ENCODE measurements around the gene CLASP1. TPM values are rescaled to one million over a fixed set of nuclear protein-coding genes. Genes with fewer than 3 reads are reported as not detected.

CLASP1 gene
- polyA plus RNA-seq, 1 donor (not counting 4 experiments of a cell fraction or from before 2014, with no cell fraction given), result 16.7 TPM

GRCh38 chr2:121289271-121289670 lies 360.0 kb downstream of the CLASP1 start:
- no peak overlapping the region for H2AFZ ChIP-seq (ENCODE audit: control insufficient read depth, low read length)
- H3K4me2 ChIP-seq (ENCODE audit: control insufficient read depth, extremely low read depth, insufficient read depth, low read depth, low read length), result no peak overlapping the region
- no peak for TF ChIP-seq EZH2 (IDR thresholded peaks at IDR 0.05; ENCODE audit: low read length)
- TF ChIP-seq CTCF (optimal IDR thresholded peaks at IDR 0.05 in 1 of 3, IDR thresholded peaks at IDR 0.05 in 1 of 3, conservative IDR thresholded peaks at IDR 0.05 in 1 of 3; ENCODE audit: extremely low read depth in 1 of 3, insufficient read depth in 2 of 3, low read length in 3 of 3), result no peak
- no peaks in the 10 kb centered on the region for H3K27me3 ChIP-seq (ENCODE audit: control insufficient read depth, extremely low read depth, insufficient read depth, low read length)
- H3K9me3 ChIP-seq (ENCODE audit: control insufficient read depth, low read depth, low read length), result no peaks in the 10 kb centered on the region
- H3K4me1 ChIP-seq (ENCODE audit: control insufficient read depth, extremely low read depth, insufficient read depth, low read length), result peaks cover 7% of the 10 kb centered on the region
- no peaks in the 10 kb centered on the region for H4K20me1 ChIP-seq (ENCODE audit: control insufficient read depth, extremely low read depth, insufficient read depth, low read length)
- H3K36me3 ChIP-seq (ENCODE audit: control insufficient read depth in 2 of 2, extremely low read depth in 1 of 2, insufficient read depth in 2 of 2, low read length in 2 of 2), result no peaks in the 10 kb centered on the region
- H3K9ac ChIP-seq (ENCODE audit: control insufficient read depth, extremely low read depth, insufficient read depth, low read length), result no peak overlapping the region
- no peaks in the 10 kb centered on the region for H3K9me1 ChIP-seq (ENCODE audit: control insufficient read depth, extremely low read depth, insufficient read depth, low read length)
- H3K4me3 ChIP-seq (ENCODE audit: control insufficient read depth in 2 of 3, extremely low read depth in 1 of 3, insufficient read depth in 2 of 3, low read depth in 1 of 3, low read length in 3 of 3), result no peak overlapping the region
- H3K79me2 ChIP-seq (ENCODE audit: control insufficient read depth, insufficient read depth, low read length), result peaks cover 7% of the 10 kb centered on the region
- dilution Hi-C loops (cut with MboI; ENCODE audit: extremely low pct_ligation_motif_present, low sequenced_read_pairs), result no loop called here
- no peak for DNase-seq (ENCODE audit: low read depth, low spot score)
- no peak for FAIRE-seq
- H3K27ac ChIP-seq (ENCODE audit: control insufficient read depth, insufficient read depth, low read length), result no peak overlapping the region

- H3K27me3 ChIP-seq (ENCODE audit: control insufficient read depth, extremely low read depth, insufficient read depth, low read length), result no peaks in the 10 kb centered on the region
- no peaks in the 10 kb centered on the region for H3K9me3 ChIP-seq (ENCODE audit: control insufficient read depth, low read depth, low read length)
- H3K79me2 ChIP-seq (ENCODE audit: control insufficient read depth, insufficient read depth, low read length), result peaks cover 13% of the 10 kb centered on the region
- H4K20me1 ChIP-seq (ENCODE audit: control insufficient read depth, extremely low read depth, insufficient read depth, low read length), result no peaks in the 10 kb centered on the region
- peaks cover 12% of the 10 kb centered on the region for H3K4me1 ChIP-seq (ENCODE audit: control insufficient read depth, extremely low read depth, insufficient read depth, low read length)
- dilution Hi-C loops (cut with MboI; ENCODE audit: extremely low pct_ligation_motif_present, low sequenced_read_pairs), result no loop called here
- DNase-seq (ENCODE audit: low read depth, low spot score) (no peak), FAIRE-seq (peak; percentile 70)
- H2AFZ ChIP-seq (ENCODE audit: control insufficient read depth, low read length), result no peak overlapping the region
- H3K4me2 ChIP-seq (ENCODE audit: control insufficient read depth, extremely low read depth, insufficient read depth, low read depth, low read length), result no peak overlapping the region
- no peak overlapping the region for H3K9ac ChIP-seq (ENCODE audit: control insufficient read depth, extremely low read depth, insufficient read depth, low read length)
- no peak overlapping the region for H3K27ac ChIP-seq (ENCODE audit: control insufficient read depth, insufficient read depth, low read length)
- no peaks in the 10 kb centered on the region for H3K9me1 ChIP-seq (ENCODE audit: control insufficient read depth, extremely low read depth, insufficient read depth, low read length)
- peak in 1 of 3 experiments; percentile 23 for TF ChIP-seq CTCF (optimal IDR thresholded peaks at IDR 0.05 in 1 of 3, IDR thresholded peaks at IDR 0.05 in 1 of 3, conservative IDR thresholded peaks at IDR 0.05 in 1 of 3; ENCODE audit: extremely low read depth in 1 of 3, insufficient read depth in 2 of 3, low read length in 3 of 3)
- no peak for TF ChIP-seq EZH2 (IDR thresholded peaks at IDR 0.05; ENCODE audit: low read length)
- H3K4me3 ChIP-seq (ENCODE audit: control insufficient read depth in 2 of 3, extremely low read depth in 1 of 3, insufficient read depth in 2 of 3, low read depth in 1 of 3, low read length in 3 of 3), result no peak overlapping the region
- H3K36me3 ChIP-seq (ENCODE audit: control insufficient read depth in 2 of 2, extremely low read depth in 1 of 2, insufficient read depth in 2 of 2, low read length in 2 of 2), result no peaks in the 10 kb centered on the region
These were observed 360.6 kb downstream of the CLASP1 start for GRCh38 chr2:121288454-121289231.

Measured in keratinocyte (primary cell).